K562 (cell line): ENCODE data around the gene PAIP2. TPM values are rescaled to one million over a fixed set of nuclear protein-coding genes. Genes with fewer than 3 reads are reported as not detected.

Experiments used
- ATAC-seq: fragments of 200-7000 bp; cut with Tn5 transposase; 3 replicates; pipeline ENCODE4 v1.9.1; 2020; ENCODE audit warnings: moderate library complexity
- BruUV-seq: library from RNA; stranded (reverse); fragments of 400-500 nt; replicated peaks from 2 replicates; lab custom pipeline; 2021; lab: Mats Ljungman, UMichigan
- CTCF ChIA-PET: fragments of 300-600 bp; formaldehyde crosslinking; extraction: SDS; loops from one replicate; lab custom pipeline; 2021; ENCODE audit warnings: low intra/inter-chr PET ratio; lab: Yijun Ruan, JAX
- POLR2A ChIA-PET: fragments of 300-600, 350-650 bp; sonication (Branson Sonifier 250); formaldehyde crosslinking; extraction: SDS; loops from one replicate; lab custom pipeline; 2021; ENCODE audit warnings: antibody characterized with exemption, inconsistent platforms; lab: Yijun Ruan, JAX
- DNase-seq, 4 experiments: peaks; one replicate each; pipeline versions ENCODE4 v3.0.0 to v3.0.0-alpha.2; 2011 to 2018; ENCODE audit warnings: low spot score in 3 of 4, mixed read lengths in 3 of 4; ENCODE audit errors: extremely low read depth in 1 of 4
- FAIRE-seq: peaks from 2 replicates; lab custom pipeline; 2011; peaks lifted over from hg19 to GRCh38; lab: Jason Lieb, UNC
- H2AFZ ChIP-seq: 2 replicates; pipeline ENCODE4 v1.6.0; 2011; ENCODE audit warnings: low read depth, low read length, control low read depth, inconsistent platforms
- H3K27ac ChIP-seq: fragments of 200-600 bp; 3 replicates; pipeline ENCODE4 v1.8.0; 2011; ENCODE audit warnings: low read depth, mild to moderate bottlenecking, control low read depth, inconsistent platforms, low read length, moderate library complexity, mixed read lengths; ENCODE audit errors: extremely low read depth
- H3K27me3 ChIP-seq, 2 experiments: fragments of 300-600 bp in 1 of 2; 2 replicates in 1 of 2; 3 replicates in 1 of 2; pipeline versions ENCODE4 v1.6.0 to v1.8.0; 2011; ENCODE audit warnings: inconsistent platforms in 2 of 2, low read length in 2 of 2, mild to moderate bottlenecking in 1 of 2, mixed read lengths in 1 of 2, moderate library complexity in 1 of 2; ENCODE audit not compliant: control insufficient read depth in 2 of 2, insufficient read depth in 2 of 2
- H3K36me3 ChIP-seq: fragments of 300-600 bp; 3 replicates; pipeline ENCODE4 v1.8.0; 2011; ENCODE audit warnings: mild to moderate bottlenecking, low read length, inconsistent platforms; ENCODE audit not compliant: control insufficient read depth, insufficient read depth
- H3K4me1 ChIP-seq, 2 experiments: fragments of 200-600 bp in 1 of 2; replicated peaks in 1 of 2; 2 replicates in 1 of 2; 3 replicates in 1 of 2; pipeline versions ENCODE4 v1.5.1 to v1.8.0; 2011; ENCODE audit warnings: inconsistent platforms in 2 of 2, low read length in 2 of 2, mild to moderate bottlenecking in 1 of 2, mixed read lengths in 1 of 2, moderate library complexity in 1 of 2; ENCODE audit not compliant: control insufficient read depth in 2 of 2, insufficient read depth in 2 of 2
- H3K4me2 ChIP-seq: 2 replicates; pipeline ENCODE4 v1.6.1; 2011; ENCODE audit warnings: low read length, control low read depth, inconsistent platforms, mixed read lengths; ENCODE audit not compliant: insufficient read depth
- H3K4me3 ChIP-seq: fragments of 200-600 bp; sonication (generic), shearing (Covaris generic); 2 replicates; pipeline ENCODE4 v1.5.1; 2016; ENCODE audit warnings: control low read depth, inconsistent platforms
- H3K79me2 ChIP-seq: fragments of 200-600 bp; 3 replicates; pipeline ENCODE4 v1.8.0; 2011; ENCODE audit warnings: low read length, inconsistent platforms; ENCODE audit not compliant: control insufficient read depth, insufficient read depth
- H3K9ac ChIP-seq, 2 experiments: 2 replicates each; pipeline versions ENCODE4 v1.6.0 to v1.6.1; 2011; ENCODE audit warnings: low read depth in 2 of 2, low read length in 2 of 2, control low read depth in 1 of 2, inconsistent platforms in 1 of 2, mild to moderate bottlenecking in 1 of 2, mixed read lengths in 1 of 2; ENCODE audit not compliant: insufficient read depth in 1 of 2
- H3K9me1 ChIP-seq: one replicate; pipeline ENCODE4 v1.6.0; 2011; ENCODE audit warnings: inconsistent platforms, mild to moderate bottlenecking, low read length, moderate library complexity; ENCODE audit not compliant: control insufficient read depth, insufficient read depth
- H3K9me3 ChIP-seq: replicated peaks from 2 replicates; pipeline ENCODE4 v1.5.1; 2011; ENCODE audit warnings: low read depth, low read length, inconsistent platforms; ENCODE audit not compliant: control insufficient read depth, insufficient read depth
- H4K20me1 ChIP-seq: replicated peaks from 2 replicates; pipeline ENCODE4 v1.6.1; 2011; ENCODE audit warnings: low read length, inconsistent platforms, mixed read lengths; ENCODE audit not compliant: control insufficient read depth, insufficient read depth
- CBFA2T2 ChIP-seq: fragments of 450-650 bp; conservative IDR thresholded peaks from 2 replicates; pipeline ENCODE4 v1.6.1; 2017; ENCODE audit warnings: mild to moderate bottlenecking
- NCOA6 ChIP-seq: fragments of 450-650 bp; IDR thresholded peaks from 2 replicates; pipeline ENCODE4 v1.6.1; 2017; ENCODE audit warnings: mild to moderate bottlenecking
- TSC22D4 ChIP-seq: fragments of 450-650 bp; IDR thresholded peaks from 2 replicates; pipeline ENCODE4 v1.6.1; 2016; ENCODE audit warnings: missing genetic modification characterization, missing biosample characterization, control low read depth
- ZBTB40 ChIP-seq, 2 experiments: fragments of 450-650 bp in 1 of 2; sonication (generic) in 1 of 2; formaldehyde crosslinking in 1 of 2; IDR thresholded peaks; 2 replicates each; pipeline versions ENCODE4 v1.7.1 to v1.9.0; 2016 to 2022; ENCODE audit warnings: inconsistent platforms in 1 of 2, mild to moderate bottlenecking in 1 of 2, missing genetic modification reagents in 1 of 2
- ZNF143 ChIP-seq: sonication (generic); formaldehyde crosslinking; IDR thresholded peaks from 2 replicates; pipeline ENCODE4 v1.9.0; 2022; ENCODE audit warnings: mild to moderate bottlenecking, missing genetic modification reagents
- WGBS: fragments of 100-300 bp; shearing (Covaris generic); methylation state at CpG from one replicate; pipeline ENCODE4 v1.1.6; 2016; ENCODE audit warnings: low coverage, mixed read lengths; ENCODE audit not compliant: insufficient coverage; ENCODE audit errors: missing lambda C conversion rate; 5-methylcytosine and 5-hydroxymethylcytosine counted together
- in situ Hi-C: fragments of 300-500 bp; cut with MboI; formaldehyde crosslinking; loops from 4 replicates; pipeline ENCODE4 v1.15.0; 2018; ENCODE audit warnings: inconsistent platforms, mixed read lengths
- intact Hi-C: fragments of 100-400 bp; cut with micrococcal nuclease; formaldehyde crosslinking; loops from 2 replicates; pipeline ENCODE4 v1.14.2; 2022
- polyA plus RNA-seq, 8 experiments: library from polyadenylated mRNA; depleted of rRNA in 4 of 8; stranded (reverse) in 5 of 8; unstranded in 3 of 8; fragments of >200 nt; fragmentation: Nextera tagmentation in 2 of 8; fragmentation: Illumina TruSeq in 1 of 8; extraction: Ambion mirVana in 2 of 8; extraction: Trizol in 1 of 8; gene quantifications; 2 replicates each; pipeline versions ENCODE4 v1.2.1 to v1.2.3, GENCODE V29; 2011 to 2014; ENCODE audit warnings: inconsistent platforms in 1 of 8, missing spikeins in 1 of 8
- total RNA-seq, 7 experiments: library from RNA; depleted of rRNA in 6 of 7; stranded (reverse); fragments of >200 nt in 6 of 7; fragmentation: Illumina TruSeq in 2 of 7; extraction: Trizol in 2 of 7; gene quantifications; 2 replicates each; pipeline versions ENCODE4 v1.2.1 to v1.2.3, GENCODE V29; 2011 to 2021; ENCODE audit warnings: low replicate concordance in 1 of 7

Gene PAIP2
- total and polyA plus RNA-seq, 9 of the 15 experiments (the other 6 are each of a cell fraction or from before 2014, with no cell fraction given) = 78.3 to 187 (median 128) TPM

- Histone ChIP-seq H3K79me2 (no peaks in the 10 kb centered on the region), H3K4me3 (no peak overlapping the region), H3K27ac (no peak overlapping the region), H3K9me1 (no peaks in the 10 kb centered on the region), H4K20me1 (peaks cover under 1% of the 10 kb centered on the region; the same call in 1 of the 2 replicates), H2AFZ (no peak overlapping the region), H3K4me1 (no peaks in the 10 kb centered on the region), H3K4me2 (no peak overlapping the region), H3K36me3 (peaks cover 40% of the 10 kb centered on the region), H3K9me3 (no peaks in the 10 kb centered on the region), H3K27me3 (no peaks in the 10 kb centered on the region), H3K9ac (no peak overlapping the region)
- ChIA-PET POLR2A (interaction anchor here (0.6 to 2.4 kb wide), 8 partner anchors 10 to 412 kb away, joined by 3 to 8 read pairs (median 4); partner anchors contain the start of genes DNAJC18, PAIP2 and UBE2D2), CTCF (no interaction called here)
- in situ Hi-C loops (no loop called here), intact Hi-C loops (no loop called here)
- no peak for TF ChIP-seq ZBTB40 (IDR thresholded peaks at IDR 0.05)
- TF ChIP-seq ZBTB40 (CRISPR knock-in tag; IDR thresholded peaks at IDR 0.05) = no peak
- TF ChIP-seq NCOA6 = no peak
- no peak for TF ChIP-seq TSC22D4 (tag)
- TF ChIP-seq ZNF143 (CRISPR knock-in tag) = no peak
- TF ChIP-seq CBFA2T2 = no peak
- FAIRE-seq = no peak
- 70% methylated on average over 7 of the region's 7 CpGs for WGBS
- TSS peak; percentile 7 for BruUV-seq
- no peak for DNase-seq
- ATAC-seq = no peak
Observed at GRCh38 chr5:139371482-139372435, 30.1 kb downstream of the PAIP2 start.
